ENCODE results near the gene CALML5.

CALML5 gene

DNA sequence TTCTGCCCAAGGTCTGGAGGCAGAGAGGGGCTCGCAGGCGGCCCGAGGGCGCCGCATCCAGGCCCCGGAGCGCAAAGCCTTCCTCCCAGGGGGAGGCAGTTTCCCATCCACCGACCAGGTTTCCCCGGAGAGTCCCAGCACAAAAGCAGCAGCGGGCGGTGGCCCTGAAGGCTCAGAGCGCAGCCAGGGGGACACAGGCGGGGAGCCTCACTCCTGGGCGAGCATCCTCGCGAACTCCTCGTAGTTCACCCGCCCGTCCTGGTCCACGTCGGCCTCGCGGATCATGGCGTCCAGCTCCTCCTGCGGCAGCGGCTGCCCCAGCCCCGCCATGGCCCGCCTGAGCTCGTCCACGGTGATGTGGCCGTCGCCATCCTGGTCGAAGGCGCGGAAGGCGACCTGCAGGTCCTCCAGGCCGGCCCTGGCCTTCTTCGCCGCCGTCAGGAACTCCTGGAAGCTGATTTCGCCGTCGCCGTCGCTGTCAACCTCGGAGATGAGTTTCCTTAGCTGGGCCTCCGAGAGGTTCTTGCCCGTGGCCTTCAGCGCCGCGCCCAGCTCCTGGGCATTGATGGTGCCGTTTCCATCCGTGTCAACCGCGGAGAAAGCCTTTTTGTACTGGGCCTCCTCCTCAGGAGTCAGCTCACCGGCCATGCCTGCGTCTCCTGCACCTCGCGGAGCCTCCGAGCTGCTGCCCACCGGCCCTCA is 428 bp downstream of the CALML5 start:
- DNase-seq, result no peak

DNA sequence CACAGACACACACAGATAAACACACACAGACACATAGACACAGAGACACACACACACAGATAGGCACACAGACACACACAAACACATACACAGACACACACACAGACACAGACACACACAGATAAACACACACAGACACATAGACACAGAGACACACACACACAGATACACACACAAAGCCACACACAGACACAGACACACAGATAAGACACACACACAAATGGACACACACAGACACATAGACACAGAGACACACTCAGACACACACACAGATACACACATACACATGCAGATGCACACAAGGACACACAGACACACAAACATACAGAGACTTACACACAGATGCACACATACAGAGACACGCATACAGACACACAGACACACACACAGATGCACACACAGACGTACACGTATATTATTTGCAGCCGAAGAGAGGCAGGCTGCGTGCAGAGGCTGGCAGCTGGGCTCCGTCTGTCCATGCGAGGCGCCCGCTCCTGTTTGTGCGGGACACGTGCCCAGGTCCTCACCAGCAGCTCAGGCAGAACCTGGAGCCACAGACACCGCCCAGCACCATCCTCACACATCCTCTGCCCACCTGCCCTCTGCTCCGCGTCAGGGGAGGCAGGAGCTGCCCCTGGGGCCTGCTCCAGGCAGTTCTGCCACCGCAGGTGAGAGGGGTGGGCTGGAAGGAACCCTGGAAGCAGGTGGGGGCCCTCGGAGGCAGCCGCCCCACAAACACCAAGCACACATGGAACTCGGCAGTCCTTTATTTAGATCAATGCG is 1.2 kb downstream of the CALML5 start:
- DNase-seq, result no peak

DNA sequence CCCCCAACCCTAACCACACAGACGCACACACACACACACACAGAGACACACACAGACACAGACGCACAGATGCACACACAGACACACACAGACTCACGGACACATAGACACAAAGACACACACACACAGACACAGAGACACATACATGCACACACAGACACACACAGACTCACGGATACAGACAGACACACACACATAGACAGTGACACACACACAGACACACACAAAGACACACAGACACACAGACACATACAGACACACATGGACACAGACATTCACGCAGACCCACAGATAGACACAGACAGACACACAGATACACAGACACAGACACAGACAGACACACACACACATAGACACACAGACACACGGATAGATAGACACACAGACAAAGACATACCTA is 2.1 kb downstream of the CALML5 start:
- no peak for DNase-seq

DNA sequence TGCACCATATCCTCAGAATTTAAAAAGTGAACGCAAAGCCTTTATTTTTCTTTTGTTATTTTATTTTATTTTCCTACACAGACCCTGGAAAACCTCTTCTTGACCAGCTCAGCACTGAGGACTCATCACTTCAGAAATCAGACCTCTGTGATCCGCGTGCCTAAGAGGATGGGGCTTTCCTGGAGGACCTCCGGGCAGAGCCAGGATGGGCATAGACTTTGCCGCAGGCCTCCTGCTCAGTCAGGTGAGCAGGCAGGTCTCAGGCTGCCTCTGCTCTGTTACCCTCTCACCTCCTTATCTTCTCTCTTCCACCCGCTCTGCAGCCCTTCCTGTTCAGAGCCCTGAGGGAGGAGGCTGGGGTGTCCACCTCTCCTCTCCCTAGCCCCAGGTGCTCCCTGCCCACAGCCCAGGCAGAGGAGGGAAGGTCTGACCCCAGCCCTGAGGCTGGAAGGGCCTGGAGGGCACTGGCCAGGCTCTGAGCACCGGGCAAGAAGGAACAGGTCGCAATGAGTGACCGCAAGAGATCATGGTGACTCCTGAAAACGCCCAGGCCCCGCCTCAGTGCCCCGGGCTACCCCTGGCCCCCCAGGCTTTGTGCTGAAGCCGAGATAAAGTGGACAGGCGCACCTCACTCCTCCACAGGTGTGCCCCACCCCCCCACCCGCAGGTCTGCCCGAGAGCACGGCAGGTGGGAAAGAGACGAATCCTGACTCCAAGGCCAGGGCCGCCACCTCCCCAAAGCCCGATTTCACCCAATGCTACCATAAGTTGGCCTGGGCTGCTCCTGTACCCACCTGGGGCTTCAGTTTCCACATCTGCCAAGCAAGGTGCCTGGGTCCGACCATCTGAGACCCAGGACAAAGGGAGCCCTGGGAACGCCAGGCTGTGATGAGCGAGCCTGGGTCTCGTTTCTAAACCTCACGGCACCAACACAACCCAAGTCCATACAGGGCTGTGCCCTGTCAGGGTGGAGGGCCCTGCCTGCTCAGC is 2.8 kb downstream of the CALML5 start:
- DNase-seq, result no peak

DNA sequence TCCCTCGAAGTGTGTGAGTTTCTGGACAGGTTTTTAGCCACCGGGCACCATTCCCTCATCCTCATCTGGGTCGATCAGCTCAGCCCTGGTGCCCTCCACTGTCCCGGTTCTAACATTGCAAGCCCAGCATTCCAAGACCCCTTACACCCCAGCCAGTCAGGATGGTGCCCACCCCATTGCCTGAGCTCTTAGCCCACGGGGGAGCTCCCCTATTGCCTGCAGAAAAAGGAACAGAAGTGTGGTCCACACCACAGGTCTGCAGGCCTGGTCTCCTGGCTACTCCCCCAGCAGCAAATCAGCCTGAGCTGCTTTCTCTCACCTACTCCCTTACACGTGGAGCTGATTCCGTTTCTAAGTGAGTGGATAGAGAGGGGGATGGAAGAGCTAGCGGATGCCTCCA is 4.8 kb downstream of the CALML5 start:
- no peak for DNase-seq

- no peak for DNase-seq
These were observed 5.7 kb downstream of the CALML5 start for GRCh38 chr10:5493691-5494090.

GRCh38 chr10:5492929-5493576 is 6.3 kb downstream of the CALML5 start:
- no peak for DNase-seq

GRCh38 chr10:5492322-5492855 is 7.0 kb downstream of the CALML5 start:
- no peak for DNase-seq

- DNase-seq, result no peak
These were observed 7.9 kb downstream of the CALML5 start for GRCh38 chr10:5491477-5491876.

- no peak for DNase-seq
These were observed 8.5 kb downstream of the CALML5 start for GRCh38 chr10:5490698-5491464.

DNA sequence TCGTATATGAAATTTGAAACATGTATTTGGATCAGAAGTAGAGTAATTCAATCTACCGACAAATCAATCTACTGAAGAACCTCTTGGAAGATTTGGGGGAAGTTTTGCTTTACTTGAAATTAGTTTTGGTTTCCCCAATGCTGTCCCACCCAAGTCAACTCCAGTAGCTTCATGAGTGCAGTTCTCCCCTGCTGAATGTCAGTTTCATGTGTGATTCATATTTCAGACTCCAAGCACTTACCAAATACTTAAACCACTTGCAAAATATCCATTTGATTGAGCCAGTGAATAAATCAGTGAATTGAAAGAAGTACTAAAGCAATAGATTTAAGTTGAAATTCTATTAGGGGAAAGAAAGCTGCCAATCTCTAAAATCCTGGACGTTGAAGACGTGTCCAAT is 9.3 kb downstream of the CALML5 start:
- no peak for DNase-seq

DNA sequence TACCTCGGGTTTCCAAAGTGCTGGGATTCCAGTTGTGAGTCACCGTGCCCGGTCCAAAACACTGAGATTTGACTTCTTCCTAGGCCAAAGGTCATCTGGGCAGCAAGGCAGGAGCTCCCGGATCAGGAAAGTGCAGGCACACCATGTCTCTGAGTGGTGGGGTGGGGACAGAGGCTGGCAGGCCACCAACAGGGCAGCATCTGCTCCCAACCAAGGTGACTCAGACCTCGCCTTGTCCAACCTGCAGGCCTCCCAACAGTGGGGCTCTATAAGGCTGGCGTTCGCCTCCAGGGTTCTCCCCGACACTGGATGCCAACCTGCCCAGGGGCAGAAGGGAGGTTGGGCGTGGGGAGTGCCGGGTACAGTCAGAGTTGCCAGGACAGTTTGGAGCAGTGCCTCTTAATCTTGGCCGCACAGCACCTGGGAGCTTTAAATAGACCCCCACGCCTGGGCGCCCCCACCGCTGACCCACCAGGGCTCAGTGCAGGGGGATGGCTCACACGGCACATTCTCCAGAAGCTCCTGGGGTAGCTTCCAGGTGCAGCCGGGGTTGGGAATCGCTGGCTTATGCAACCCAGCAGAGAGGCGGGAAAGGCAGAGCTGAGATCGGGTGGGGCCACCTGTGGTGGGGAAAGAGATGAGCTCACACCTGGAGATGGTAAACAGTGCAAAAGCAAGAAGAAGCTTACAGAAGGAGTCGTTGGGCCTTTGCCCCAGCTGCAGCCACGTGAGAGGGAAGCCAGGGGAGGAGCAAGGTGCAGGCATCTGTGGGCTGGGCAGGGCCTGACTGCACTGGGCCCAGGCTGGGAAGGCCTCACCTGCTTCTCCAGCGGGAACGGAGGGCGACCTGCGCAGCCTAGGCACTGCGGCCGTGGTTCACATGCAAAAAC is 10.9 kb downstream of the CALML5 start:
- no peak for DNase-seq

GRCh38 chr10:5486853-5487235 is 12.5 kb downstream of the CALML5 start:
- no peak for DNase-seq

DNA sequence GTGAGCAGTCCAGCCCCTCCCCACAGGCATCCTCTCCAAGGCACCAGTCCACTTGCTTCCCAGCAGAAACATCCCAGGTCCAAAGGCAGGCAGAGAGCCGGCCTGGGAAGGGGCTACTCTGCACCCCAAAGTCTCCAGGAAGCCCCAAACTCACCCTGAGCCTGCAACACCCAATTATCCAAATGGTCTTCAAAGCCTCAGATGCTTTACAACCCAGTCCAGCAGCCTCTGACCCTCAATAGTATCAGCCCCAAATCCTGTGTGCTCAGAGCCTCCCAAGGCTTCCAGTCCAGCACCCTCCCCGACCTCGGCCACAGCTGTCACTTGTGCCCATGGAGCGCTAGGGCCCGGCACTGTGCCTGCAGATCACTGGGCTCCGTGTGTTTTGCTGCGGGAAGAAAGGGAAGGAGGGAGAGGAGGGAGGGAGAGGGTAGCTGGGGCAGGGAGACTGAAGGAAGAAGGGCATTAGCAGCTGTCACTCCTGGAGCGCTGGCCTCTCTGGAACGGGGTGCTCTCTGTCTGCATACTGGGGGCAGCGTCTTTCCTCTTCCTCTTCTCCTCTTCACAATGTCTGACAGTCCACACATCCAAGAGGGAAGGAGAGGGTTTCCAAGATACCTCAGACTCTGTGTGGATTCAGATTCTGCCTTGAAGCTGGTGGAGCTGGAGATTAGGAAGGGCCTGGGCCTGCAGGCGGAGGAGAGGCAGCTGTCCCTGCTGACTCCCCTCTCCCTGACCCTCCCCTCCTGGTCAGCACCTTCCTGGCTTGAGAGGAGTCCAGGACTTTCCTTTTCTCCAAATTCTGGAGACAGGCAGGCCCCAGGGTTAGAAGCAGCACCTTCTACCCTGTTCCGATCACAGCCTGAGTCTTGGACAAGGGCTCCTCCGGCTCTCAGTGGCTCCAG is 13.2 kb downstream of the CALML5 start:
- DNase-seq, result no peak

DNA sequence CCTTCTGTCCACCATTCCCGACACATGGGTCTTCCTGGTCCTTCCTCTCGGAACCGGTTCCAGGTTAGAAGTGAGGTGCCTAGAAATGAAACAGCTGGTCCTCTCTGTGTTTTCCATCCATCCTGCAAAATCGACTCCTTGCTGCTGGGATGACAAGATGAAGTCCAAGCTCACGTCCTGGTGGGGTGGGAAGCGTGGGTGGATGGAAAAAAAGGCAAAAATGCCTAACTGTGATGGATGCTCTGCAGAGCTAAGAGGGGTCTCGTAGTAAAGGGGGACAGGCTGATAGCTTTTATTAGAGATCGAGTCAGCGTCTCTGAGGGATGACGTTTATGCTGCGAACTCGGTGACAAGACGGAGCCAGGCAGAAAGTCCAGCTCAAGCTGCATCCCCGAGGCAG is 14.1 kb downstream of the CALML5 start:
- DNase-seq, result no peak

DNA sequence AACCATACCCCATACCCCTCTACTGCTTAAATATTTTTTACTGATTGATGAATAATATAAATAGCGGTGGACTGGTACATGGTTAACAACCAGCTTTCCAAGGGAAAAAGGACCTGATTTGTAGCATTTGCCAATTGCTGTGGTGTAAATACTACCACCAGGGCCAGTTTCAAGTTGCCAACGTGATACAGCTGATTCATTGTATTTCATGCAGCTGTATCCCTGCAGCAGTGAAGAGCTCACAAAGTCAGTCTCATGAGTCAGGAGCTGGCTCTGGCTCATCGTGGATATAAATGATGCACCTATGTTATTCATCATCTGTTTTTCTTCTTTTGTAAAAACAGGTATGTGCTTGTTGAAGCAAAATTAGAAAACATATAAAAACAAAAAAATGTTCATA is 15.2 kb downstream of the CALML5 start:
- no peak for DNase-seq

GRCh38 chr10:5482016-5482415 is 17.4 kb downstream of the CALML5 start:
- no peak for DNase-seq

DNA sequence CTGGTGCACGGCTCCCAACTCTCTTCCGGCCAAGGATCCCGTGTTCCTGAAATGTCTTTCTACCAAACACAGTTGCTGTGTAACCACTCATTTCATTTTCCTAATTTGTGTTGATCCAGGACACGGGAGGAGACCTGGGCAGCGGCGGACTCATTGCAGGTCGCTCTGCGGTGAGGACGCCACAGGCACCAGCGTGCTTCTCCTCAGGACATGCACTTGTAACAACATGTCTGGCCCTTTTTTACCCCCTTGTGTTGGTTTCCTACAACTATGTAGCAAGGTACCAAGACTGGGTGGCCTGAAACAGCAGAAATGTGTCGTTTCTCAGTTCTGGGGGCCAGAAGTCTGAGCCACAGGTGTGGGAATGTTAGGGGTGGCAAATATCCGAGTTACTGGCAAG is 18.2 kb downstream of the CALML5 start:
- no peak for DNase-seq

- no peak for DNase-seq
These were observed 19.0 kb downstream of the CALML5 start for GRCh38 chr10:5480162-5480941.

Measured in CD4-positive, alpha-beta T cell treated with Interleukin-17A for 1 hour (primary cell).